Heart right ventricle (tissue), 16 donors: Measurements from ENCODE around the gene PFKL. TPM values are rescaled to one million over a fixed set of nuclear protein-coding genes. Genes with fewer than 3 reads are reported as not detected.
A peak's percentile ranks its signal among the peaks of the same experiment; 100 is the strongest.

Experiments
- ATAC-seq, 8 donors: fragments of 200-7000 bp; cut with Tn5 transposase; one replicate each; pipeline ENCODE4 v1.9.1; 2020; ENCODE audit warnings: mild to moderate bottlenecking in 8 of 8, moderate library complexity in 8 of 8, moderate number of reproducible peaks in 1 of 8
- DNase-seq, 2 donors: peaks; one replicate each; pipeline ENCODE4 v3.0.0-alpha.2; 2020
- H3K27ac ChIP-seq, 10 donors: fragments of 200-600 bp; sonication (generic) in 2 of 10; one replicate each; pipeline versions ENCODE4 v1.5.0 to v1.8.0; 2020 to 2022; ENCODE audit warnings: mild to moderate bottlenecking in 3 of 10
- H3K27me3 ChIP-seq, 7 donors: fragments of 200-600 bp; one replicate each; pipeline ENCODE4 v1.8.0; 2021 to 2022; ENCODE audit warnings: mild to moderate bottlenecking in 2 of 7
- H3K36me3 ChIP-seq, 9 donors: fragments of 200-600 bp; sonication (generic) in 1 of 9; one replicate each; pipeline versions ENCODE4 v1.5.0 to v1.8.0; 2020 to 2022; ENCODE audit warnings: mild to moderate bottlenecking in 2 of 9
- H3K4me1 ChIP-seq, 9 donors: fragments of 200-600 bp; sonication (generic) in 1 of 9; one replicate each; pipeline versions ENCODE4 v1.5.0 to v1.8.0; 2020 to 2022; ENCODE audit warnings: mild to moderate bottlenecking in 4 of 9
- H3K4me3 ChIP-seq, 10 donors: fragments of 200-600 bp; sonication (generic) in 2 of 10; one replicate each; pipeline versions ENCODE4 v1.5.0 to v1.8.0; 2020 to 2022; ENCODE audit warnings: mild to moderate bottlenecking in 7 of 10, moderate library complexity in 2 of 10
- H3K9me3 ChIP-seq, 11 donors: fragments of 200-600 bp in 10 of 11; sonication (generic) in 2 of 11; one replicate each; pipeline versions ENCODE4 v1.5.0 to v1.8.0; 2013 to 2022; ENCODE audit warnings: mild to moderate bottlenecking in 2 of 11, control low read depth in 1 of 11, moderate library complexity in 1 of 11
- WGBS, 2 donors: extraction: QIAGEN DNeasy Blood & Tissue Kit; methylation state at CpG; one replicate each; pipeline ENCODE4 v1.1.7; 2013; ENCODE audit warnings: inconsistent platforms in 1 of 2; 5-methylcytosine and 5-hydroxymethylcytosine counted together
- intact Hi-C, 10 donors: fragments of 100-400 bp; cut with DNase I; formaldehyde crosslinking; loops; one replicate each; pipeline versions ENCODE4 v1.11.1 to v1.14.2; 2022
- polyA plus RNA-seq, 2 donors: library from polyadenylated mRNA; stranded (reverse); fragments of 200-250 nt; gene quantifications; one replicate each; pipeline ENCODE4 v1.2.3, GENCODE V29; 2013
- total RNA-seq, 10 donors: library from RNA; stranded (reverse); fragmentation: NEBNext Ultra II Directional in 3 of 10; extraction: Animal tissue kit (Norgen Biotek cat#: 25700) in 3 of 10; gene quantifications; one replicate each; pipeline versions ENCODE4 v1.2.1 to v1.2.4, GENCODE V29; 2021 to 2023
- TF ChIP-seq, protein P1 (sequence below), 9 donors: fragments of 200-600 bp; sonication (generic) in 2 of 9; IDR thresholded peaks; one replicate each; pipeline versions ENCODE4 v1.5.0 to v1.8.0; 2021 to 2022; ENCODE audit warnings: antibody characterized with exemption in 9 of 9, mild to moderate bottlenecking in 5 of 9, moderate library complexity in 1 of 9
- donor health status: Arrhythmogenic right ventricular cardiomyopathy.
- donor health status: ischemic (EF 13 %, LVEDD 7.1; RV severe dilation, severe dysfunction).
- donor health status: healthy with polysubstance abuse.
- donor health status: DM: no; HTN: yes; CAD: no.
- donor health status: DM: no; HTN: no; CAD: no.
- donor health status: ischemic (EF 25% LVEDD 6.9; RV normal size, moderate dysfunction).
- donor health status: ischemic (EF 25% LVEDD 5.7; RV mildly dilated, moderate dysfunction).
- donor health status: healthy.
- donor health status: DM: yes; HTN: yes; CAD: no.
- donor health status: Ischemic cardiomyopathy.
- donor health status: ischemic (EF 35%, LVEDD 5.7; RV mildly dilated, moderate dysfunction).
- donor health status: nonischemic (EF 11% LVEDD 7.7; RV severe dilation, severe dysfunction).
- donor health status: DM: yes; HTN: yes; CAD: no.
- donor health status: PGD.
- donor health status: ischemic (EF 29% LVEDD 5.4; RV normal size, mild dysfunction).
- donor health status: nonischemic (EF 23%, LVEDD 6.1; RV moderate dilation, normal function).

PFKL gene
- total and polyA plus RNA-seq, 12 donors: 34.7 to 84.4 (median 43.8) TPM

- H3K36me3 ChIP-seq: peaks cover 0 to 11% (median 0%) of the 10 kb centered on the region in 9 donors
- ATAC-seq (peak in 1 of 8 donors; percentile 27), DNase-seq (no peak)
- intact Hi-C loops: loop anchor here in 1 of 10 donors (10.0 kb wide), 1 partner anchor 121 kb away; no protein-coding TSS in a partner anchor
- H3K9me3 ChIP-seq: no peaks in the 10 kb centered on the region
- peaks cover 0 to 71% (median 0%) of the 10 kb centered on the region in 9 donors for H3K4me1 ChIP-seq
- WGBS, 2 donors: 61 to 69% methylated on average over 8 of the region's 8 CpGs
- H3K27ac ChIP-seq: peak overlapping the region in 5 of 10 donors; percentile 10 to 89 (median 25)
- H3K4me3 ChIP-seq: peak overlapping the region in 6 of 10 donors; percentile 10 to 61 (median 32)
- TF ChIP-seq, protein P1, sequence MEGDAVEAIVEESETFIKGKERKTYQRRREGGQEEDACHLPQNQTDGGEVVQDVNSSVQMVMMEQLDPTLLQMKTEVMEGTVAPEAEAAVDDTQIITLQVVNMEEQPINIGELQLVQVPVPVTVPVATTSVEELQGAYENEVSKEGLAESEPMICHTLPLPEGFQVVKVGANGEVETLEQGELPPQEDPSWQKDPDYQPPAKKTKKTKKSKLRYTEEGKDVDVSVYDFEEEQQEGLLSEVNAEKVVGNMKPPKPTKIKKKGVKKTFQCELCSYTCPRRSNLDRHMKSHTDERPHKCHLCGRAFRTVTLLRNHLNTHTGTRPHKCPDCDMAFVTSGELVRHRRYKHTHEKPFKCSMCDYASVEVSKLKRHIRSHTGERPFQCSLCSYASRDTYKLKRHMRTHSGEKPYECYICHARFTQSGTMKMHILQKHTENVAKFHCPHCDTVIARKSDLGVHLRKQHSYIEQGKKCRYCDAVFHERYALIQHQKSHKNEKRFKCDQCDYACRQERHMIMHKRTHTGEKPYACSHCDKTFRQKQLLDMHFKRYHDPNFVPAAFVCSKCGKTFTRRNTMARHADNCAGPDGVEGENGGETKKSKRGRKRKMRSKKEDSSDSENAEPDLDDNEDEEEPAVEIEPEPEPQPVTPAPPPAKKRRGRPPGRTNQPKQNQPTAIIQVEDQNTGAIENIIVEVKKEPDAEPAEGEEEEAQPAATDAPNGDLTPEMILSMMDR (IDR thresholded peaks at IDR 0.05): no peak
- H3K27me3 ChIP-seq: peaks cover 12 to 49% (median 34%) of the 10 kb centered on the region in 7 donors
Observed at GRCh38 chr21:44354001-44354405, 54.1 kb downstream of the PFKL start.

DNA sequence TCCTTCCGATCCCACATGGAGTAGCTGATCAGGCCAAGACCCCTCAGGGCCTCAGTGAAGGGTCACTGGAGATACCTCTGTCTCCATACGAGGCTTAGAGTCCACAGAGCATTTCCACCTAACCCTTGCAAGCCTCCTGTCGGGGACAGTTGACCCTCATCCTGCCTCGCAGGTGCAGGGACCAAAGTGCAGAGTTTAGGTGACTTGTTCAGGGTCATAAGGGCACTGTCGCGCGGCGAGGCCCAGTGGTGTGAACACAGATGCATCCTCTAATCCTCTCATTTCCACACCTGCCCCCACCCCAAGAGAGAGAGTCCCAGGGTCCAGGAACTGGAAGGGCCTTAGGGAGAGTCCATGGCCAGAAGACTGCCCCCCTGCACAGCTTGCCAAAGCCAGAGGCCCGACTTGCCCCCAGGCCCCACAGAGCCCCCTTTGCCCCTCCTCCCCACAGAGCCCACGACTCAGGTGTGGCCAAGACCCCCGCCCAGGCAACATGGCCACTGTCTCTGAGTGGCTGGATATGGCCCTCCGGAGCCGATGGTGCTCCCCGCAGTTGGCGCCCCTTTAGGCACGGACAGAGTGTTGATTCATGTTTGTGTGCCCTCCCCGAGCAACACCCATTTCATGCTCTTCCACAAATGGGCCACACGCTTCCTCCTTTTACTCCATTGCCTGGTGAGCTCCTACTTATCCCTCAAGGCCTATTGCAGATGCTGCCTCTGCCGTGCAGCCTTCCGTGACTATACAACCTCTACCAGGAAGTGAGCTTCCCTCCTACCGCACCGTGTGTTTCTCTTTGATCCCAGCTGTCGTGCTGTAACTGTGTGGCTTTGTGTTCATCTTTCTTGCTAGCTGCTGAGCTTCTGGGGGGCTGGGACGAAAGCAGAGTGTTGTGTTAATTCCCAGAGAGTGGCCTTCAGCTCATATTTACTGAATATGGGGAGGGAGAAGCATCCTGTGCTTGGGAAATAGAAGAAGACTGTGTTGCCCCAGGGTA lies 55.2 kb downstream of the PFKL start:
- peaks cover 0 to 11% (median 0%) of the 10 kb centered on the region in 9 donors for H3K36me3 ChIP-seq
- ATAC-seq: no peak
- 78 to 79% methylated on average over 24 of the region's 24 CpGs for WGBS, 2 donors
- DNase-seq: no peak
- peak overlapping the region in 2 of 10 donors; percentile 25 to 61 for H3K4me3 ChIP-seq
- H3K9me3 ChIP-seq: no peaks in the 10 kb centered on the region
- H3K27ac ChIP-seq: peak overlapping the region in 1 of 10 donors; percentile 89
- peaks cover 0 to 78% (median 0%) of the 10 kb centered on the region in 9 donors for H3K4me1 ChIP-seq
- intact Hi-C loops: loop anchor here in 1 of 10 donors (10.0 kb wide), 1 partner anchor 120 kb away; no protein-coding TSS in a partner anchor
- TF ChIP-seq, protein P1 (IDR thresholded peaks at IDR 0.05): no peak
- peaks cover under 1 to 43% (median 24%) of the 10 kb centered on the region in 7 donors for H3K27me3 ChIP-seq

DNA sequence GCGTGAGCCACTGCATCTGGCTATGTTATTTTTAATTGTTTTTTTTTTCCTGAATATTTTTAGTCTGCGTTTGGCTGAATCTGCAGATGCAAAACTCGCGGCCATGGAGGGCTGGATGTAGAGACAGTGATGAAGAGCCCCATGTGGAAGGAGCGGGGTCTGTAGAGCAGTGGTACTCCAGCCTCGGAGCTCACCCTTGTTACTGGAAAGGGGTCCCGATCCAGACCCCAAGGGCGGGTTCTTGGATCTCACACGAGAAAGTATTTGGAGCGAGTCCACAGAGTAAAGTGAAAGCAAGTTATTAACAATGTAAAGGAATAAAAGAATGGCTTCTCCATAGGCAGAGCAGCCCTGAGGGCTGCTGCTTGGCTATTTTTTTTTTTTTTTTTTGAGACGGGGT lies 56.3 kb downstream of the PFKL start:
- H3K36me3 ChIP-seq: peaks cover 0 to 11% (median 0%) of the 10 kb centered on the region in 9 donors
- no peaks in the 10 kb centered on the region for H3K9me3 ChIP-seq
- intact Hi-C loops: loop anchor here in 1 of 10 donors (10.0 kb wide), 1 partner anchor 119 kb away; no protein-coding TSS in a partner anchor
- H3K27ac ChIP-seq: no peak overlapping the region
- DNase-seq: no peak
- ATAC-seq: no peak
- WGBS, 2 donors: 87 to 95% methylated on average over 11 of the region's 11 CpGs
- peaks cover 0 to 77% (median 0%) of the 10 kb centered on the region in 9 donors for H3K4me1 ChIP-seq
- peaks cover 0 to 36% (median 17%) of the 10 kb centered on the region in 7 donors for H3K27me3 ChIP-seq
- TF ChIP-seq, protein P1 (IDR thresholded peaks at IDR 0.05): no peak
- H3K4me3 ChIP-seq: no peak overlapping the region

DNA sequence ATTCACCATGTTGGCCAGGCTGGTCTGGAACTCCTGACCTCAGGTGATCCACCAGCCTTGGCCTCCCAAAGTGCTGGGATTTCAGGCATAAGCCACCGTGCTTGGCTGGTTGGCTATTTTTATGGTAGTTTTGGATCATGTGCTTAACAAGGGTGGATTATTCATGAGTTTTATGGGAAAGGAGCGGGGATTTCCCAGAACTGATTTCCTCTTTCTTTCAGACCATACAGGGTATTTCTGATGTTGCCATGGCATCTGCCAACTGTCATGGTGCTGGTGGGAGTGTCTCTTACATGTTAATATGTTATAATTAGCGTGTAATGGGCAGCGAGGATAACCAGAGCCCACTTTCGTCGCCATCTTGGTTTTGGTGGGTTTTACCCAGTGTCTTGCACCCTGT lies 56.8 kb downstream of the PFKL start:
- Histone ChIP-seq H3K4me1 (peaks cover 0 to 72% (median 0%) of the 10 kb centered on the region in 9 donors), H3K9me3 (no peaks in the 10 kb centered on the region), H3K36me3 (peaks cover 0 to 11% (median 0%) of the 10 kb centered on the region in 9 donors), H3K27ac (no peak overlapping the region), H3K27me3 (peaks cover 0 to 31% (median 12%) of the 10 kb centered on the region in 7 donors), H3K4me3 (no peak overlapping the region)
- intact Hi-C loops: loop anchor here in 1 of 10 donors (10.0 kb wide), 1 partner anchor 118 kb away; no protein-coding TSS in a partner anchor
- TF ChIP-seq, protein P1 (IDR thresholded peaks at IDR 0.05): no peak
- ATAC-seq: no peak
- no peak for DNase-seq
- WGBS, 2 donors: 84 to 92% methylated on average over 6 of the region's 6 CpGs
